ENCODE measurements around the gene LONRF2. TPM values are rescaled to one million over a fixed set of nuclear protein-coding genes. Genes with fewer than 3 reads are reported as not detected.

Gene LONRF2
- total and polyA plus RNA-seq, 2 donors (not counting 1 experiment from before 2014, with no cell fraction given) = under 0.01 to 0.01 TPM

DNA sequence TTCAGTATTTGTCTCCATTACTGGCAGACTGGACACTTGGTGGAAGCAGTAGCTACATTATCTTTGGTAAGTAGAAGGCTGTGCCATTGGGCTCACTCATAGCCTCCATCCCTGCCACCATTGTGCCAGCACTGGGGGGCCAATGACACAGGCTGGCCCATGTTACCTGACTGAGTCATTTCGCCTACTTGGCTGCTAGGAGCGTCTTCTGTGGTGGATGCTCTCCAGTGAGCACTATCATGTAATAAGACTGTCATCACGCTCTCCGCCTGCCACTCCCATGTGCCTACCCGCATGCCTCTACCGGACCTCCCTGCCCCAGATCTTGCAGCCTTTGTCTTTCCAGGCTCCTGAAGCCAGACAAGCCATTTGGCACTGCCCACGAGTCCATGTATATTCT lies 56.2 kb downstream of the LONRF2 start:
- no peak overlapping the region for H3K4me3 ChIP-seq (replicated peaks in 1 of 4; ENCODE audit: control extremely low read depth in 1 of 4, insufficient read depth in 1 of 4, low read depth in 3 of 4, low read length in 4 of 4)
- no peaks in the 10 kb centered on the region for H4K20me1 ChIP-seq (ENCODE audit: control insufficient read depth, extremely low read depth, insufficient read depth, low read length)
- no peak overlapping the region for H2AFZ ChIP-seq (ENCODE audit: low read length)
- TF ChIP-seq, protein P1, sequence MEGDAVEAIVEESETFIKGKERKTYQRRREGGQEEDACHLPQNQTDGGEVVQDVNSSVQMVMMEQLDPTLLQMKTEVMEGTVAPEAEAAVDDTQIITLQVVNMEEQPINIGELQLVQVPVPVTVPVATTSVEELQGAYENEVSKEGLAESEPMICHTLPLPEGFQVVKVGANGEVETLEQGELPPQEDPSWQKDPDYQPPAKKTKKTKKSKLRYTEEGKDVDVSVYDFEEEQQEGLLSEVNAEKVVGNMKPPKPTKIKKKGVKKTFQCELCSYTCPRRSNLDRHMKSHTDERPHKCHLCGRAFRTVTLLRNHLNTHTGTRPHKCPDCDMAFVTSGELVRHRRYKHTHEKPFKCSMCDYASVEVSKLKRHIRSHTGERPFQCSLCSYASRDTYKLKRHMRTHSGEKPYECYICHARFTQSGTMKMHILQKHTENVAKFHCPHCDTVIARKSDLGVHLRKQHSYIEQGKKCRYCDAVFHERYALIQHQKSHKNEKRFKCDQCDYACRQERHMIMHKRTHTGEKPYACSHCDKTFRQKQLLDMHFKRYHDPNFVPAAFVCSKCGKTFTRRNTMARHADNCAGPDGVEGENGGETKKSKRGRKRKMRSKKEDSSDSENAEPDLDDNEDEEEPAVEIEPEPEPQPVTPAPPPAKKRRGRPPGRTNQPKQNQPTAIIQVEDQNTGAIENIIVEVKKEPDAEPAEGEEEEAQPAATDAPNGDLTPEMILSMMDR (conservative IDR thresholded peaks at IDR 0.05 in 1 of 2, IDR thresholded peaks at IDR 0.05 in 1 of 2; ENCODE audit: low read depth in 1 of 2, low read length in 2 of 2) = no peak
- TF ChIP-seq EZH2 (IDR thresholded peaks at IDR 0.05; ENCODE audit: low read length, missing control alignments) = no peak
- no peaks in the 10 kb centered on the region for H3K4me1 ChIP-seq (ENCODE audit: control insufficient read depth, extremely low read depth, insufficient read depth, low read length)
- no peak overlapping the region for H3K4me2 ChIP-seq (ENCODE audit: extremely low read depth, insufficient read depth, low read length)
- no peaks in the 10 kb centered on the region for H3K79me2 ChIP-seq (ENCODE audit: control insufficient read depth, insufficient read depth, low read length)
- H3K9ac ChIP-seq (ENCODE audit: insufficient read depth, low read length) = no peak overlapping the region
- no peaks in the 10 kb centered on the region for H3K27me3 ChIP-seq (ENCODE audit: control insufficient read depth, insufficient read depth, low read length)
- no peak overlapping the region for H3K27ac ChIP-seq (ENCODE audit: insufficient read depth, low read length)
- no peaks in the 10 kb centered on the region for H3K36me3 ChIP-seq (ENCODE audit: control insufficient read depth, insufficient read depth, low read length)
- DNase-seq (ENCODE audit: low read depth in 2 of 2) = no peak
- H3K9me3 ChIP-seq (ENCODE audit: control insufficient read depth, insufficient read depth, low read depth, low read length) = no peaks in the 10 kb centered on the region

DNA sequence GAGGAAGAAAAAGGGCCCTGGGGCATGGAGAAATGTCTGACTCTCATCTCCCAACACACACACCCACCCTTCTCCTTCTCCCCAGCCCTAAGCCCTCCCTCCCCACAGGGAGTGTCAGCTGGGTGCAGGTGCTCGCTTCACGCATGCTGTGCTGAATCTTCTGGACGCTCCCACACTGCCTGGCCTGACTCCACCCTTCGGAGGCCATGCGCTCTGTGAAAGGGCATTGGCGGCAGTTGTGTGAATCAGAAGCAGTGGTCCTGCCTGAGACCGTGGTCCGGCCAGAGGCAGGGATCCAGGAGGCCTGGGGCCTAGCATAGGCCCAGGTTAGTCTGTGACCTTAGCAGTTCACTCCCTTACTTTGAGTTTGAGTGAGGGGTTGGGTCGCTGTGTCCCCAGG lies 57.1 kb downstream of the LONRF2 start:
- TF ChIP-seq, protein P1 (conservative IDR thresholded peaks at IDR 0.05 in 1 of 2, IDR thresholded peaks at IDR 0.05 in 1 of 2; ENCODE audit: low read depth in 1 of 2, low read length in 2 of 2) = no peak
- no peak for TF ChIP-seq EZH2 (IDR thresholded peaks at IDR 0.05; ENCODE audit: low read length, missing control alignments)
- Histone ChIP-seq H3K4me1 (ENCODE audit: control insufficient read depth, extremely low read depth, insufficient read depth, low read length) (no peaks in the 10 kb centered on the region), H4K20me1 (ENCODE audit: control insufficient read depth, extremely low read depth, insufficient read depth, low read length) (no peaks in the 10 kb centered on the region), H3K9me3 (ENCODE audit: control insufficient read depth, insufficient read depth, low read depth, low read length) (no peaks in the 10 kb centered on the region), H2AFZ (ENCODE audit: low read length) (no peak overlapping the region), H3K9ac (ENCODE audit: insufficient read depth, low read length) (no peak overlapping the region), H3K36me3 (ENCODE audit: control insufficient read depth, insufficient read depth, low read length) (no peaks in the 10 kb centered on the region), H3K79me2 (ENCODE audit: control insufficient read depth, insufficient read depth, low read length) (no peaks in the 10 kb centered on the region), H3K4me2 (ENCODE audit: extremely low read depth, insufficient read depth, low read length) (no peak overlapping the region), H3K4me3 (replicated peaks in 1 of 4; ENCODE audit: control extremely low read depth in 1 of 4, insufficient read depth in 1 of 4, low read depth in 3 of 4, low read length in 4 of 4) (no peak overlapping the region), H3K27ac (ENCODE audit: insufficient read depth, low read length) (no peak overlapping the region), H3K27me3 (ENCODE audit: control insufficient read depth, insufficient read depth, low read length) (no peaks in the 10 kb centered on the region)
- DNase-seq (ENCODE audit: low read depth in 2 of 2) = no peak

- TF ChIP-seq EZH2 (IDR thresholded peaks at IDR 0.05; ENCODE audit: low read length, missing control alignments) = no peak
- TF ChIP-seq, protein P1 (conservative IDR thresholded peaks at IDR 0.05 in 1 of 2, IDR thresholded peaks at IDR 0.05 in 1 of 2; ENCODE audit: low read depth in 1 of 2, low read length in 2 of 2) = no peak
- no peaks in the 10 kb centered on the region for H3K9me3 ChIP-seq (ENCODE audit: control insufficient read depth, insufficient read depth, low read depth, low read length)
- no peak for DNase-seq (ENCODE audit: low read depth in 2 of 2)
- H3K79me2 ChIP-seq (ENCODE audit: control insufficient read depth, insufficient read depth, low read length) = no peaks in the 10 kb centered on the region
- no peak overlapping the region for H3K4me2 ChIP-seq (ENCODE audit: extremely low read depth, insufficient read depth, low read length)
- H4K20me1 ChIP-seq (ENCODE audit: control insufficient read depth, extremely low read depth, insufficient read depth, low read length) = no peaks in the 10 kb centered on the region
- H3K4me3 ChIP-seq (replicated peaks in 1 of 4; ENCODE audit: control extremely low read depth in 1 of 4, insufficient read depth in 1 of 4, low read depth in 3 of 4, low read length in 4 of 4) = no peak overlapping the region
- H2AFZ ChIP-seq (ENCODE audit: low read length) = no peak overlapping the region
- no peak overlapping the region for H3K27ac ChIP-seq (ENCODE audit: insufficient read depth, low read length)
- H3K27me3 ChIP-seq (ENCODE audit: control insufficient read depth, insufficient read depth, low read length) = no peaks in the 10 kb centered on the region
- no peak overlapping the region for H3K9ac ChIP-seq (ENCODE audit: insufficient read depth, low read length)
- no peaks in the 10 kb centered on the region for H3K36me3 ChIP-seq (ENCODE audit: control insufficient read depth, insufficient read depth, low read length)
- H3K4me1 ChIP-seq (ENCODE audit: control insufficient read depth, extremely low read depth, insufficient read depth, low read length) = no peaks in the 10 kb centered on the region
Observed at GRCh38 chr2:100264651-100265050, 57.6 kb downstream of the LONRF2 start.

Data from fibroblast of lung (primary cell).